Measurements from ENCODE around the gene TSPO.
"Not testable (repeated sequence)": the region's sequence is repeated elsewhere in the genome, so short reads cannot be mapped to it uniquely, and the experiment has no call there.

The TSPO gene

GRCh38 chr22:43151251-43152002, at the start of gene TSPO:
Gene TSPO, plus strand, starts transcription at chr22:43151559. Its CDS starts 7,680 bp downstream, at chr22:43159239.
- DNase-seq: peak; percentile 73

GRCh38 chr22:43104056-43104625, 47.2 kb upstream of the TSPO start:
- DNase-seq: peak; percentile 31

DNA sequence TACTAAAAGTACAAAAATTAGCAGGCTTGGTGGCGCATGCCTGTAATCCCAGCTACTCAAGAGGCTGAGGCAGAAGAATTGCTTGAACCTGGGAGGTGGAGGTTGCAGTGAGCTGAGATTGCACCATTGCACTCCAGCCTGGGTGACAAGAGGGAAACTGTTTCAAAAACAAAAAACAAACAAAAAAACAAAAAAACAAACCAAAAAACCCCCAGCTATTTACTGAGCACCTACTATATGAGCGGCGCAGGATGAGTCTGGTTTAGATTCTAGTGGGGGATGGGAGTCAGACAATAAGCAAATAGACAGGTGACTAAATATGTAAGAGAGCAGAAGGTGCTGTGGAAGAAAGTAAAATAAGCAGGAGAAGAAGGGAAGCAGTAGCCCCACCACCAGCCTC, 46.4 kb upstream of the TSPO start:
- not testable (repeated sequence) for DNase-seq

DNA sequence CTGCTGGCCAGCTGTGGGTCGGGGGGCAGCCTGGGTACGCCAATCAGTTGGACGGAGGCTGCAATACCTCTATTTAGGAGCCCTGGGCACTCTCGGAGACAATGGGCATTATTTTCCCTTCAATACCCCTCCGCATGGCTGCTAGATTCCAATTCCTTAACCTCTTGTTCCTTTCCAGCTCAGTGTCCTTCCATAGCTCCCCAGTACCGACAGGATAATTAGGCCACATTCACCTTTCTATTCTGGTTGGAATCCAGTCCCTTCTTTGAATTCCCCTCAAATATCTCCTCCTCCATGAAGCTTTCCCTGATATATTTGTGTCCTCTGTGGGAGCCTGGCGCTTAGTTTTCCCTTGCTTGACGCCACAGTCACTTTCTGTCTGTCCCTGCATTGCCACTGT, 45.1 kb upstream of the TSPO start:
- no peak for DNase-seq

DNA sequence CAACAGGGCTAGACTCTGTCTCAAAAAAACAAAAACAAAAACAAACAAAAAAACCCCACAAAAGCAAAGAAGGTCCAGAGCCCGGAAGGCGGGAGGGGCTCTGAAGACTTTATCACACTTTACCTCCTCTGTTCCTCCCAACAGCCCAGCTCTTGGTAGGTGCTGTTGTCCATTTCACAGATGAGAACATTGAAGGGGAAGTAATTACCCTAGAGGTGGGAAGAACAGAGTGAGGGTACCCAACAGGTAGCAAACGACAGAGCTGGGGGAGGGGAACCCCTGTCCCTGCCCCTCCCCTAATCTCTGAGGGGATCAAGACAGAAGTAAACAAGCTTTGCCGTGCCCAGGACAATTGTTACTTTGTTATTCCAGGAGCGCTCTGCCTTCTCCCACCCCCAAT, 41.8 kb upstream of the TSPO start:
- DNase-seq: no peak

DNA sequence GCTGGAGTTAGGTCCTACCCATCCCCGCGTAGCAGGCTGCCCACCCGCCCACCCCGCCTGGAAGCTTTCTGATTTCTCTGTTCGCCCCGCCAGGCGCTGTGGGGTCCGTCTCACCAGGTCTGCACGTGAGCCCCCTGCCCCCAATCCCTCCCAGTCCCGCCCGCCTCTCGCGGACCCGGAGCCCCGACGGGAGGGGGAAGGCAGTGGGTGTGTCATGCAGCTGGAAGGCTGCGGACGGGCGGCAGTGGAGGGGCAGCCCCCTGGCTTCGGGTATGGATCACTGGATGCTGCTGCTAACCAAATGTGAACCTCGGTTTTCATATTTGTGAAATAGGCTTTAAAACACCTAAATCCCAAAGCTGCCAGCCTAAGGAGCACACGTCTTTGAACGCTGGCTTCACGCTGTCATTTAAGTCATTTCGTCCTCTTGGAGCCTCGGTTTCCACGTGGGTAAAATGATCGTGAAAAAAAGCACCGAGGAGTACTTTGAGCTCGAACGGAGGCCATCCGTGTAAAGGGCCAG, 41.4 kb upstream of the TSPO start:
- no peak for DNase-seq

DNA sequence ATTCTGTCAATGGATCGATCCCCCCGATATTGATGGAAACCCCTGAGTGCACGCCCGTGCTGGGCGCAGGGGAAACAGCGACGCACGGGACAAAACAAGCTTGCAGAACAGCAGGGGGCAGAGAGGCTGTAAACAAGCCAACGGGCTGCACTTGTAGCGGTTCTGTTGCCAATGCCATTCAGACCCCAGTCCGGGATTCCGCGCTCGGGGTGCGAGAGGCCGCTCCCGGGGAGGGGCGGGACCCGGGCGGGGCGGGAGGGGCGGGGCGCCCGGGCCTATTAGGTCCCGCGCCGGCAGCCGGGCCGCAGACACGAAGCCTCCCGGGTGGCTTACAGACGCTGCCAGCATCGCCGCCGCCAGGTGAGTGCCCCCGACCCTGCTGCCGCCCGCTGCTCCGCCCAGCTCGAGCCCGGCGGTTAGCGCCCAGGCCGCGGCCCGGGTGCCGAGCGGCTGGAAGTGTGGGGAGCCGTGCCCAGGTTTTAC, 40.9 kb upstream of the TSPO start, which contains the start of gene BIK:
Gene BIK (plus strand): TSS at position 307 of the 483 bp plus-strand sequence. CDS start 13,273 bp downstream, outside the sequence.
- DNase-seq: peak; percentile 55

DNA sequence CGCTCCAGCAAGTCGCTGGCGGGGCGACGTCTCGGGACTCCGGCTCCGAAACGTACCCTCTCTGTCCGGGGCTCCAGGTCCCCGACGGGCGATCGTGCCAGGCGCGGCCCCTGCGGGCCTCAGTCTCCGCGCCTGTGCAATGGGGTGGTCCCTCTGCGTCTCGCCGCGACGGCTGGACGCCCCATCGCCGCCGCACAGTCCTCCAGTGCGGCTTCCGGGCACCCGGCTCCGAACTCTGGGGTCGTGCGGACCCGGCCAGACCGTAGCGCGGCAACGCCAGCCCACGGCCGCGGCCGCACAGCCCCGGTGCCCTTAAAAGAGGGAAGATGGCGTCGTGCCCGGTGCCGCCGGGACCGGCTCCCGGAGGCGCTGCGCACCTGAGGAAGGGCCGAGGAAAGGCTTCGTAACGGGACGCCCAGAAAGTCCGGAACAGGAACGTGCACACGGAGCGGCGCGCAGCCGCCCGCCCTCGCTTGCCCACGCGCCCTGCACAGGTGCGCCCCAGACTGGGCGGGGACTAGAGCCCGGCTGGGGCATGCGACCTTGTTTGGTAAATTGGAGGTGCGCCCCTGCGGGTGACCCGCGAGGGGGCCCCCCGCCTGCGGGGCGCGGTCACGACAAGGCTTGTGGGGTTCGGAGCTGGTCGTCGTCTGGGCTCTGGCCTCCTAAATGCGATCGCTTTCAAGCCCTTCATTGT, 40.3 kb upstream of the TSPO start:
- peak; percentile 52 for DNase-seq

DNA sequence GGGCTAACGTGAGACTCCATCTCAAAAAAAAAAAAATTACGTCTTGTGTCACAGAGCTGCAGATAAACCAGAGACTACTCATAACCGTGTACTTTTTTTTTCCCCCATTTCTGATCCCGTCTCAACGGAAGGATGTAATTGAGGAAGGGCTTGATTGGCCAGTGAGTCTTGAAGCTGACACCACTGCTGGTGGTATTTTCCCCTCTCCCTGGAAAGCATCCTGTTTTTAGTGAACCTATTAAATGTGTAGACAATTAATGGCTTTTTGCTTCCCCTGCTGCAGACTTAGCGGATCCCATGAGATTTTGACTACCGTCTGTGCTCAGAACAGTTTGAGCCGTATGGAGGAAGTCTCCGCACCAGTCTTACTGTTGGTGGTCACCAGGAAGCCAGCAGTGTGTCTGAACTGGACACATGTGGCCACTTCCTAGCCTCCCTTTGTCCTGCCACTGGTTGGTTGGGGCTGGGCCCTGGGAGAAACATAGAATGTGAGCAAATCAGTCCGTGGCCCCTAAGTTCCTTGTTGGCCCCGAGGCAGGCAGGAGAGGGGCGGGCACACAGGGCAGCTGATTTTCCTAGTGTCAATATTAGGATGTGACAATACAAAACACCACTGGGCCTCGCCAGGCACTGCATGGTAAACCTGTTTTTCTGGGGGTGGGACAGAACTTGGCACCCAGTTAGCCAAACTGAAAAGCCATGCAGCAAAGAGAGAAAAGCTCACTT, 37.7 kb upstream of the TSPO start:
- DNase-seq: no peak

DNA sequence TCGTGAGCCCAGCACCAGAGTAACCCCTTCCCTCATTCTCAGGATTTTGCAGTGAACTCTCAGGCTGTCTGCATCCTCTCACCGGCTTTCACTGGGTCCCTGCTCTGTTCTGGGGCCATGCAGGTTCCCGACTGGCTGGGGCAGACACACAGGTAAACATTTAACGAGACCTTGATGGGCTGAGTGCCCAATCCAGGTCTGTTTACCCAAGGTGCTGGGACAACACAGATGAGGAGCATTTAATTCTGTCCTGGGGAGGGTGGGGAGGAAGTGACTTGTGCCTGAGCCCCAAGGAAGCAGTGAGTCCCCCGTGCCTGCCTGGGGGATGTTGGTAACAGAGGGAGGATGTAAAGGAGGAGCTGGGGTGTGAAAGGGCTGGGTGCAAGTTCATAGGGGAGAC, 36.4 kb upstream of the TSPO start:
- DNase-seq: no peak

GRCh38 chr22:43116932-43117331, 34.4 kb upstream of the TSPO start:
- DNase-seq: no peak

GRCh38 chr22:43118024-43118849, 33.1 kb upstream of the TSPO start:
- DNase-seq: no peak

DNA sequence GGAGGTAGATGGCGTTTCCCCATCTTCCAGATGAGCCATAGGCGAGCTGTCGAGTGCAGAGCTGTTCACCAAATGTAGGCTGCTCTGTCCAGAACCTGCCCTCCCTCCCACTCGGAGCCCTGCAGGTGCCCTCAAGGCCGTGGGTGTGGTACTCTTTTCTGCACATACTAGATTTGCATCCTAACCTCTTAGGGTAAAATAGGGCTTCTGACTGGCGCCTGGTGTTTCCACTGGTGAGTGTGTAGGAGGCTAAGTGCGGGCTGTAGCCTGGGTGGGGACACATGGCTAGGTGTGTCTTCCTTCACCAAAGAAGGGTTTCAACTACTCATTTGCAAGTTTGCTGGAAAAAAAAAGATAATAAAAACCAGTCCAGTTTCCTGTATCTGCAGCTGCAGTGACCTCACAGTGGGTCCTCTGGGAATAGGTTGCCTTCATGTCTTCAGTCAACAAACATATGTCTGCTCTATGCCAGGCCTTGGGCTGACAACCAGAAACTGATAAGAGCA, 32.4 kb upstream of the TSPO start:
- no peak for DNase-seq

- no peak for DNase-seq
These were observed 24.7 kb upstream of the TSPO start for GRCh38 chr22:43126501-43127165.

GRCh38 chr22:43127166-43127908, 24.0 kb upstream of the TSPO start:
- DNase-seq: no peak

DNA sequence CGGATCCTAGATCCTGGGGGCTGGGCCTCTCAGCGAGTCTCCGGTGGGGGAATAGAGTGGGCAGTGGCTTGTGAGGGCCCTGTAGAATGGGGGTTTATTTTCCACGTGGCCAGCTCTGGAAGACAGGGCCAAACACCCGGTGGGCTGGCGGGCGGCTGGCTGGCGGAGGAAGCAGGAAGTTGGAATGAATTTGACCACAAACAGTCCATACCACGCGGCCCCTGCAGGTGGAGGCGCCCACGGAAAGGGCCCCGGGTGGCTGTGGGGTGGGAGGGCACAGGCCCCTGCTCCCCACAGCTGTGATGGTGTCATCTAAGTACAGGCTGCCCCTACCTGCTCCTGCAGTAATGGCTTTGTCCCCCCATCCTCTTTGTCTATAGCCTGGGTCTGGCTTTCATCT, 23.2 kb upstream of the TSPO start:
- no peak for DNase-seq

- DNase-seq: no peak
These were observed 22.4 kb upstream of the TSPO start for GRCh38 chr22:43128928-43129424.

DNA sequence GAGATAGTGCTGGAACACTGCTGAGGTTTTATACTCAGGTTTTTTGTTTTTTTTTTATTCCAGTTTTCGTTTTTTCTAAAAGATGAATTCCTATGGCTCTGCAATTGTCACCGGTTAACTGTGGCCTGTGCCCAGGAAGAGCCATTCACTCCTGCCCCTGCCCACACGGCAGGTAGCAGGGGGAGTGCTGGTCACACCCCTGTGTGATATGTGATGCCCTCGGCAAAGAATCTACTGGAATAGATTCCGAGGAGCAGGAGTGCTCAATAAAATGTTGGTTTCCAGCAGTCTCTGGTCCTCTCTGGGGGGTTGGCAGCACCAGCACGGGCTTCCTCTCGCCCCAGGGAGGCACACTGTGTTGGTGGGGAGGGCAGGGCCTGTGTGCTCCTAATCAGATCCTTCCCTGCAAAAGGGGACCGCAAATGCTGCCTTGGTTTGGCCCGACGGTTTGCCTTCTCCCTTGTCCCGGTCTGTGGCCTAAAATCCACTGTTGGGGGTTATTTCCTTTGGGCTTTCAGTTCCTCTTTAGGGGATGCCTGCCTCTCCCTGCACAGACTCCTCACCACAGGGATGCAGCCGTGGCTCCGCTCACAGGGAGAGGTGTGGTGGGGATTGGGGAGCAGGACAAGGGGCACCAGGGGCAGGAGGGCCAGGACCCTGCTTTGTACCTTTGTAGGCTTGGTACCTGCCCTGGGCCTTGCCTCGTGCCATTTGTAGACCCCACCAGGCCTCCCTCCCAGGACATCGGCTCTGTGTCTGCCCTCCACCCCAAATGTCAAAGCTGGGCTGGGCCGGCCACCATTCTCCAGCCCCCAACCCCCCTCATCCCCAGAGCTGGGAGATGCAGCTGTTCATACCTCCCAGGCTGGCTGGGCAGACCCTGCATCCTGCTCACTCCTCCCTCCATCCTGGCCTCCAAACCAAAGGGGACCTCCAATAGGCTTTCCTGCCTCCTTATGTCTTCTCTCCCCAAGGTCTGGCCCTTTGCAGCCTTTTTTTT, 21.6 kb upstream of the TSPO start:
- no peak for DNase-seq

All from stimulated activated CD4-positive, alpha-beta T cell treated with anti-CD3 and anti-CD28 coated beads, Interleukin-15, amount 100 ng/mL, for 24 hours (primary cell).